Caki2 (cell line): ENCODE measurements around the gene PCGF1. TPM values are rescaled to one million over a fixed set of nuclear protein-coding genes. Genes with fewer than 3 reads are reported as not detected.
"Not testable (repeated sequence)": the region's sequence is repeated elsewhere in the genome, so short reads cannot be mapped to it uniquely, and the experiment has no call there.

Experiments
- DNase-seq: peaks from one replicate; pipeline ENCODE4 v3.0.0-alpha.2; 2015; ENCODE audit warnings: low read depth
- in situ Hi-C: cut with HindIII; loops from 2 replicates; pipeline ENCODE4 v1.10.0; 2016; ENCODE audit warnings: low sequenced_read_pairs, low pct_unique_long_range_greater_than_20kb, mixed read lengths
- total RNA-seq: library from RNA; depleted of rRNA; stranded (reverse); fragments of >200 nt; shearing (Covaris generic); gene quantifications from 2 replicates; pipeline ENCODE4 v1.2.3, GENCODE V29; 2014; ENCODE audit warnings: low replicate concordance

PCGF1 gene
- total RNA-seq, 1 experiment from 2014 or later, result 19.9 TPM

GRCh38 chr2:74488643-74489481 lies 18.6 kb downstream of the PCGF1 start:
- in situ Hi-C loops, result no loop called here
- DNase-seq, result no peak

- DNase-seq, result no peak
Measured at GRCh38 chr2:74486141-74486540, 21.4 kb downstream of the PCGF1 start.

DNA sequence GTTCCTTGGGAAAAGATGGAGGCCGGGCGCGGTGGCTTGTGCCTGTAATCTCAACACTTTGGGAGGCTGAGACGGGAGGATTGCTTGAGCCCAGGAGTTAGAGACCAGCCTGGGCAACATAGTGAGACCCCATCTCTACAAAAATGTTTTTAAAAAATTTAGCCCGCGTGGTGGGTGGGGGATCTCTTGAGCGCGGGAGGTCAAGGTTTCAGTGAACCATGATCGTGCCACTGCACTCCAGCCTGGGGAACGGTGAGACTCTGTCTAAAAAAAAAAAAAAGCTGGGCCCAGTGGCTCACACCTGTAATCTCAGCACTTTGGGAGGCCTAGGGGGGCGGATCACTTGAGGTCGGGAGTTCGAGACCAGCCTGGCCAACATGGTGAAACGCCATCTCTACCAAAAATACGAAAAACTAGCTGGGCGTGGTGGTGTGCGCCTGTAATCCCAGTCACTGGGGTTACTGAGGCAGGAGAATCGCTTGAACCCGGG lies 23.8 kb downstream of the PCGF1 start:
- in situ Hi-C loops, DNase-seq: not testable (repeated sequence)

More at GRCh38 chr2:74486141-74486540, 21.4 kb downstream of the PCGF1 start:
- in situ Hi-C loops, result no loop called here

DNA sequence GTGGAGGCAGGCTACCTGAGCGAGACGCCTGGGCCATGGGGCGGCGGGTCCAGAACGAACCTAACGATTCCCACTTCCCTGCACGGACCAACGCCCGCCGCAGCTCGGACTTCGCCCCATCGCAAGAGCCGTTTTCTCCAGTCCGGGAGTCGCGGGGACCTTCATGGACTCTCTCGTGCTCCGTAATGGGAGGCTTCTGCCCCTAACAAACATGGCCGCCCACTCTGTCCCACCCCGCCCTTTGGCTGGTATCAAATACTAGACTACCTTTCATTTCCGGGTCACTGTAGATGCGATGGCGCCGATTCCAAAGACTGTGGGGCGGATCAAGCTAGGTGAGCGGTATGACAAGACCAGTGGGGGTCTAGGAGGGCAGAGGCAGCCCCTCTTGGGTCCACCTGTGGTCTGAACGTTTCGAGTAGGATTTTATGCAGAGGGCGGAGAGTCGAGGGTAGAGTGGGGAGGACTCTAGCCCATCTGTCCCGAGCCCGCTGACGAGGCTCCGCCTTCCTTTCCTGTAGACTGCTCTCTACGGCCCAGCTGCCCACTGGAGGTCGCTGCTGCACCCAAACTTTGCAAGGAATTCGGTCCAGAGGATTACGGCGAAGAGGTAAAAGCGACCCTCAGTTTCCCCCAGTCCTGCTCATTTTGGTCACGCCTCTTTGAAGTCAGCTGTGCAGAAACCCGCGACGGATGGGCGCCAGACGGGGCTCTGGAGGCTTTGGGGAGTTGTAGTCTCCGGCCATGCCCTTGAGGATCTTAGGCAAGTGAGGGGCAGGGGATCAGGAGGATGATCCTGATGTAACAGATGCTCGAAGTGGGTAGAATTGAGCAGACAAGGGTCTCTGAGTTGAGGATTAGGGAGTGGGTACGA lies 24.5 kb downstream of the PCGF1 start, which contains the start of the genes CCDC142 and TTC31:
CCDC142 (minus strand) TSS at position 198 of the 874 bp plus-strand sequence; CDS start at position 37, 161 bp downstream.
TTC31 (plus strand) TSS at position 281 of the 874 bp plus-strand sequence; CDS start at position 296, 15 bp downstream.
- peak; percentile 95 for DNase-seq
- in situ Hi-C loops, result no loop called here

DNA sequence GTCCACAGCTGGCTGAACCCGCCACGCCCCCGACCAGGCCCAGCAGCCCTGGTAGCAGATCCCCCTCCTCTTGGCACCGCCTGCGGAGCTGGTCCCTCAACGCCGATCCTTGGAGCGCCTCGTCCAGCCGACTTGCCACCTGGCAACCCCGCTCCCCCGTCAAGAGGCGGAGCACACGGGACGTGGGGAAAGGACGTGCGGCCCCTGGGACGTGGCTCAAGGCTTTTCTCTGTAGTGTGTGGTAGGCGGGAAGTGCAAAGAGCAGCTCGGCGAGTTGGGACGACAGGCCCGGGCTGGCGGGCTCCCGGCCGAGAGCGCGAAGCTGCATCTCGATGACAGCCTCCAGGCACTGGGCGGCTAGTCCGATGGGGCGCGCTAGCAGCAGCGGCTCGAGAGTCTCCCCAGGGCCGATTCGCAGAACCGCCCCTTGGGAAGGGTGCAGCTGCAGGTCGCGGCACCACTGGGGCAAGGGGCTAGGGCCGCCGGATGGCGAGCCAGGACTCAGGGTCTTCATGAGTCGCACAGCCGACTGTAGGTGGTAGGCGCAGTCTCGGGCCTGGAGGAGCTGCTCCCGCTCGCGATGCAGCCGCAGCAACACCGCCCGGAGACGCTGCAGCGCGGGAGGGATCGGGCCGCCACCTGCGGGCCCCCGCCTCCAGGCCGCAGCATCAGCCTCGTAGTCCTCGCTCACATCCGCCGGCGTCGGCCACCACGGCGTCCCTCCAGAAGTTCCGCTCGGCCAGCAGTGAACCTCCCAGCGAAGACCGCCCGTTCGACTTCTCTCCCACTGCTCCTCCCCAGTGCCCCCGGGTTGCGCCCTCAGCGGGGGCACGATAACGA lies 25.3 kb downstream of the PCGF1 start:
- DNase-seq, result no peak
- in situ Hi-C loops, result no loop called here

- no peak for DNase-seq
- in situ Hi-C loops, result no loop called here
Measured at GRCh38 chr2:74481431-74481830, 26.1 kb downstream of the PCGF1 start.

- no peak for DNase-seq
- in situ Hi-C loops, result no loop called here
Measured at GRCh38 chr2:74474899-74475298, 32.6 kb downstream of the PCGF1 start.

DNA sequence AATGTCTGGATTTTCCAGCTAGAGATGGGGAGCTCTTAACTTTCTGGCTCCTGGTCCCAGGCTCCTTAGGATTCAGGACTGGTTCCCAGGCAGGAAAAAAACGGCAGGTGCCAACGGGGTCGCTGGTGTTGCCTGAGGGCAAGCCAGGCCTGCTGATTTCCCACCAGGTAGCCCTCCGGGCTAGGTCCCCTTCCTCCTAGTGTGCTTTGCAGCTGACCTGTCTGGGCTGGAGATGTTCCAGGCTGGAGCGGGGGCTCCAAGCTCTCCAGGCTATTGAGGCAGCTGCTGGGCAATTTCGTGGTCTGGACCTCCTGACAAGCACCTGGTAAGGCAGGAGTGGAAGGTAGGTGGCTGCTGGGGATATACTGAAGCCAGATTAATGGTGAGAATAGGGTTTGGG lies 33.0 kb downstream of the PCGF1 start:
- in situ Hi-C loops, result no loop called here
- no peak for DNase-seq

DNA sequence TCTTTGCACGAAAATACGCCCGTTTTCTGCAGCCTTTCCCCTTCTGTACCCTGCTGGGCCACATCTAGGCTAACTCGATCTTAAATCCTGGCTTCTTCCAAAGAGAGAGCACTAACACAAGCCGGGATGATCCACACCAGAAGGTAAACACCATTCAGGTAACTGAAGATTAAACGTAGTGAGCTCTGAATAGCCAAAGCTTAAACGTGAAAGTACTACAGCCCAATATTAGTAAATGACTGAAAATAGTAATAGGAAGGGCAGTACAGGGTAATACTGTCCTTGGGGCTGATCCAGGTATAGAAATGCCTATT lies 34.6 kb downstream of the PCGF1 start:
- in situ Hi-C loops, result no loop called here
- DNase-seq, result no peak

DNA sequence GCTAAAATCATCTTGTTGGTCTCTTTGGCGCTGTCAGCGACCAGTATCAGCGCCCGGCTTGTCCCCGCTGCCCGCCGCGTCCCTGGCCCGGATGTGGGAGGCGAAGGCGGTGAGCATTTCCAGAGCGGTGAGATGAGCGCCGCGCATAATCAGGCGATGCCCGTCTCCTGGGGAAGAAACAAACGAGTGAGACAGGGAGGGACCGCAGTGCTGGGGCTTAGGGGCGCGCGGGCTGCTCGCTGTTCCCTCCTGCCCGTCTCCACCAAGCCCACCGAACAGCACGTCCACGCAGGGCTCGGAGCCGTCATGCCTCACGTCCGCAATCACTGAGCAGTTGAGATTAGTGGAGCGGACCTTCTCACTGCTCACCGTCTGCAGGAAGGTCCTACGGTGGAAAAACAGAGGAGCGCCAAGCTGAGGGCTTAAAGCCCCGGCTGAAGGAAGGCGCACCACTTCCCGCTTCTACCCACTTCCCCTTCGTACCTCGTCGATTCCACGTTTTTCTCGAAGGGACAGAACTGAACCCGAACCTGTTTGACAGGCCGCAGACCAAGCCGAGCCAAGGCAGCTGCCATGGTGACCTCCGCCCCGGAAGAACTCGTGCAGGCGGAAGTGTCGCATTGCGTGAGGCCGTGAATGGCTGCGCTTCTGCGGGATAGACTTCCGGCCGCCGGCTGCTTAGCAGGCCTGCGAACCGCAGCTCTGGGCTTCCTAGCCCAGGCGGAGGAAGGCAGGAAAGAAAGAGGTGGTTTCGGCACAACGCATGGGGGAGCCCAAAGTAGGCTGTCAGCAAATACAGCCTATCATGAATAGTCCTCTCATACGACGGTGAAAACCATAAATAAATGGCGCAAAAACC lies 35.2 kb downstream of the PCGF1 start, which contains the start of gene MRPL53:
MRPL53 (minus strand) TSS at position 595 of the 859 bp plus-strand sequence; CDS start at position 575, 20 bp downstream.
- in situ Hi-C loops, result no loop called here
- peak; percentile 88 for DNase-seq

DNA sequence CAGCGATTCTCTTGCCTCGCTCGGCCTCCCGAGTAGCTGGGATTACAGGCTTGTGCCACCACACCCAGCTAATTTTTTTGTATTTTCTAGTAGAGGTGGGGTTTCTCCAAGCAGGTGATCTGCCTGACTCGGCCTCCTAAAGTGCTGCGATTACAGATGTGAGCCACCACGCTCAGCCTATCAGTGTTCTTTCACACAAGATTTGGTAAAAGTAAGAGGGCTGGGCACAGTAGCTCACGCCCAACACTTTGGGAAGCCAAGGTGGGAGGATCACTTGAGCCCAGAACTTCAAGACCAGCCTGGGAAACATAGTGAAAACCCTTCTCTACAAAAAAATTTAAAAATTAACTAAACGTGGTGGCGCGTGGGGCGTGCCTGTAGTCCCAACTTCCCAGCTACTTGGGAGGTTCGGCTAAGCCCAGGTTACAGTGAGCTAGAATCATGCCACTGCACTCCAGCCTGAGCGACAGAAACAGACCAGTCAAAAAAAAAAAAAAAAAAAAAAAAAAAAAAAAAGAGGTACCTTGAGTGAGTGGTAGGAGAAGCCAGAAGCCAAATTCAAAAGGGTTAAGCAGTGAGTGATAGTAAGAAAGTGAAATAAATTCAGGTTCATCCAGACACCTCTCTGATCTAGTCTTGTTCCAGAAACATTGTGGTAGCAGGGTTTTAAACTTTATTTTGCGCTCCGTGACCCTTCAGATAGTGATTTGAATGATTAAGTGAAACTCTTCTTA lies 36.0 kb downstream of the PCGF1 start:
- in situ Hi-C loops, result no loop called here

DNA sequence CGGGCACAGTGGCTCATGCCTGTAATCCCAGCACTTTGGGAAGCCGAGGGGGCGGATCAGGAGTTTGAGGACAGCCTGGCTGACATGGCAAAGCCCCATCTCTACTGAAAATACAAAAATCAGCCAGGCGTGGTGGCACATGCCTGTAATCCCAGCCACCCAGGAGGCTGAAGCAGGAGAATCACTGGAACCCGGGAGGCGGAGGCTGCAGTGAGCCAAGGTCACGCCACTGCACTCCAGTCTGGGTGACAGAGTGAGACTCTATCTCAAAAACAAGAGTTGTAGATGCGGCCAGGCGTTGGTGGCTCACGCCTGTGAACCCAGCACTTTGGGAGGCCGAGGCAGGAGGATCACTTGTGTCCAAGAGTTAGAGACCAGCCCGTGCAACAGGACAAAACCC lies 36.8 kb downstream of the PCGF1 start:
- DNase-seq, in situ Hi-C loops: not testable (repeated sequence)

More for the DNA sequence above, 36.0 kb downstream of the PCGF1 start:
- peak; percentile 47 for DNase-seq

DNA sequence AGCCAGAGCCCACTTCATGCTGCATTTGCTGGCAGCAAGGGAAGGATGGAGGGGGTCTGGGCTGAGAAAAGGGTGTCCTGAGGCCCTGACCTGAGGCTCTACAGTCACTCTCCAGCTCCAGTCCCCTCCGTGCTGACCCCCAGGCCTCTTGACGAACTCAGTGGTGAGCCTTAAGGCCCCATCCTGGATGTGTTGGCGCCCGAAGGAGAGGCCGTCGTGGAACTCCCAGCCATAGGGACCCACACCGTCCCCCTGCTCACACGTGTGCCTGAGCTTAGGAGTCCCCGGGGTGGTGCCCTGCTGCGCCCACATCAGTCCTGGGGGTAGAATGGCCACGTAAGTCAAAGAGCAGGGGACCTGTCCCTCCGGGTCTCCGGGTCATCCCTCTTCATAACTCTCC lies 43.1 kb downstream of the PCGF1 start:
- no peak for DNase-seq
- in situ Hi-C loops, result no loop called here

DNA sequence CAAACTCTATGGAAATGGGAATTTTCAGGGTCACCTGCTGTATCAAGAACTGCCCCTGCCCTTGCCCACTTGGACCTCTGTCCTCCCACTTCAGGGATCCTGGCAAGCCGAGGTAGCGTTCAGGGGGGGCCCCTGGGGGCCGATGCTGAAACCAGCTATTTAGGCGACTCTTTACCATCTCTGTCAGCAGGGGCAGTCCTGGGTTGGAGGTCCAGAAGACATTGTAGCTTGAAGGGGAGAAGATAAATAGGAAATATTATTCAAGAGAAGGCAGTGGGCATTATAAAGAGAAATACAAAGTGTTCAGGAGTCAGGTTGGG lies 44.7 kb downstream of the PCGF1 start:
- no peak for DNase-seq
- in situ Hi-C loops, result no loop called here

DNA sequence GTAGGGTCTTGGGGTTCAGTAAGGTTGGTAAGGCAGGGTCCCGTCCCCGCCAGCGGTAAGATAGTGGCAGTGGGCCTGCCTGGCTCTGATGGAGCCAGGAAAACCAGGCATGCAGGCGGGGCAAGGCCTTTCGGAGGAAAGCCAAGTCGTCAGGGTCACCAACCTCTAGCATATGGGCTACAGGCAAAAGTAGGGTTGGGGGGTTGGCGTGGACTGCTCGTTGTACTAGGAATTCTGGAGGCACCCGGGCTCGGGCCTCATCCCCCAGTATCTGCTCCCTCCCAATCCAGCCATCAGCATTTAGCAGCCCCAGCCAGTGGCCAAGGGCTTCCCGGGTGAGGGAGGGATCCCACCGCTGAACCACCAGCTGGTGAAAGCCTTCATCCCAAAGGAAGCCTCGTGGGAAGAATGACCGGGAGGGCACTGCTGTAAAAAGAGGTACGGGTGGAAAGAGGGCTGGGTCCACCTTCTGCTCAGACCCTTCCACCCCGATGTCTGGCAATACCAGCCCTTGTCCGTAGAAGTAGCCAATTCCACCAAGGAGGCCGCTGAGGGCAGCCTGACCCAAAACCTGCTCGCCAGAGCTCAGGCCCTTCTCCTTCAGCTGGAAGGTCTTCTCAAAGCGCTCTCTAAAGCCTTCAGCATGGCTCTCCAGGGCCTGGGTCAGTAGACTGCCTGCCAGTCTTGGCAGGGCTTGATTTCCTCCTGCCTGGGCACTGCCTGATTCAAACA lies 45.3 kb downstream of the PCGF1 start:
- in situ Hi-C loops, result no loop called here
- DNase-seq, result no peak
